ENCODE data around the gene FAM200C.
A peak's percentile ranks its signal among the peaks of the same experiment; 100 is the strongest.
"Not testable (repeated sequence)": the region's sequence is repeated elsewhere in the genome, so short reads cannot be mapped to it uniquely, and the experiment has no call there.

Gene FAM200C

GRCh38 chr5:160439205-160439600 is 39.3 kb upstream of the FAM200C start:
- peak overlapping the region; percentile 45 for H3K4me3 ChIP-seq (replicated peaks; ENCODE audit: insufficient read depth, low read length)
- H3K27me3 ChIP-seq (ENCODE audit: insufficient read depth, poor library complexity, severe bottlenecking), result no peaks in the 10 kb centered on the region
- TF ChIP-seq REST (IDR thresholded peaks at IDR 0.05; ENCODE audit: insufficient replicate concordance, low read depth) (no peak), CTCF (IDR thresholded peaks at IDR 0.05; ENCODE audit: insufficient read depth, low read length) (peak; percentile 92)
- no peak overlapping the region; the same call in 1 of the 2 replicates for H3K27ac ChIP-seq (replicated peaks)
- peak in 1 of 2 experiments; percentile 80 for DNase-seq (ENCODE audit: low read depth in 1 of 2, low spot score in 1 of 2)

GRCh38 chr5:160438316-160439204 is 38.7 kb upstream of the FAM200C start:
- Histone ChIP-seq H3K27me3 (ENCODE audit: insufficient read depth, poor library complexity, severe bottlenecking) (no peaks in the 10 kb centered on the region), H3K4me3 (replicated peaks; ENCODE audit: insufficient read depth, low read length) (peak overlapping the region; percentile 45), H3K27ac (replicated peaks) (no peak overlapping the region; the same call in 1 of the 2 replicates)
- TF ChIP-seq CTCF (IDR thresholded peaks at IDR 0.05; ENCODE audit: insufficient read depth, low read length) (peak; percentile 81), SPI1 (IDR thresholded peaks at IDR 0.05; ENCODE audit: borderline replicate concordance, low read depth) (peak; percentile 22; the same call in 1 of the 2 replicates), POLR2AphosphoS5 (IDR thresholded peaks at IDR 0.05; ENCODE audit: low read depth) (no peak)
- peak in 1 of 2 experiments; percentile 60 for DNase-seq (ENCODE audit: low read depth in 1 of 2, low spot score in 1 of 2)

GRCh38 chr5:160437271-160437670 is 37.4 kb upstream of the FAM200C start:
- no peak for DNase-seq (ENCODE audit: low read depth in 1 of 2, low spot score in 1 of 2)
- TF ChIP-seq SPI1 (IDR thresholded peaks at IDR 0.05; ENCODE audit: borderline replicate concordance, low read depth) (no peak), REST (IDR thresholded peaks at IDR 0.05; ENCODE audit: insufficient replicate concordance, low read depth) (no peak), POLR2AphosphoS5 (IDR thresholded peaks at IDR 0.05; ENCODE audit: low read depth) (no peak)
- no peaks in the 10 kb centered on the region for H3K27me3 ChIP-seq (ENCODE audit: insufficient read depth, poor library complexity, severe bottlenecking)
- no peak overlapping the region for H3K4me3 ChIP-seq (replicated peaks; ENCODE audit: insufficient read depth, low read length)
- H3K27ac ChIP-seq (replicated peaks), result no peak overlapping the region

GRCh38 chr5:160436661-160437060 is 36.8 kb upstream of the FAM200C start:
- not testable (repeated sequence) for DNase-seq (ENCODE audit: low read depth in 1 of 2, low spot score in 1 of 2); H3K27me3 ChIP-seq (ENCODE audit: insufficient read depth, poor library complexity, severe bottlenecking); H3K4me3 ChIP-seq (replicated peaks; ENCODE audit: insufficient read depth, low read length); H3K27ac ChIP-seq (replicated peaks)

GRCh38 chr5:160436017-160436416 is 36.2 kb upstream of the FAM200C start:
- Histone ChIP-seq H3K27me3 (ENCODE audit: insufficient read depth, poor library complexity, severe bottlenecking) (no peaks in the 10 kb centered on the region), H3K27ac (replicated peaks) (no peak overlapping the region), H3K4me3 (replicated peaks; ENCODE audit: insufficient read depth, low read length) (no peak overlapping the region)
- TF ChIP-seq SPI1 (IDR thresholded peaks at IDR 0.05; ENCODE audit: borderline replicate concordance, low read depth), result no peak
- no peak for TF ChIP-seq CTCF (IDR thresholded peaks at IDR 0.05; ENCODE audit: insufficient read depth, low read length)
- TF ChIP-seq GABPA (IDR thresholded peaks at IDR 0.05; ENCODE audit: low read depth), result no peak
- no peak for TF ChIP-seq POLR2AphosphoS5 (IDR thresholded peaks at IDR 0.05; ENCODE audit: low read depth)
- no peak for TF ChIP-seq REST (IDR thresholded peaks at IDR 0.05; ENCODE audit: insufficient replicate concordance, low read depth)
- no peak for DNase-seq (ENCODE audit: low read depth in 1 of 2, low spot score in 1 of 2)
